Osteoblast (primary cell): Measurements from ENCODE around the gene PTPRK. TPM values are rescaled to one million over a fixed set of nuclear protein-coding genes. Genes with fewer than 3 reads are reported as not detected.

Experiments
- DNase-seq: peaks from one replicate; pipeline ENCODE4 v3.0.0; 2011; ENCODE audit warnings: low spot score, mixed read lengths; ENCODE audit not compliant: insufficient read length; ENCODE audit errors: missing footprints
- H2AFZ ChIP-seq: 2 replicates; pipeline ENCODE4 v1.6.0; 2011; ENCODE audit warnings: mild to moderate bottlenecking, low read length
- H3K27ac ChIP-seq: 2 replicates; pipeline ENCODE4 v1.5.1; 2011; ENCODE audit warnings: mild to moderate bottlenecking, low read depth, low read length, moderate library complexity
- H3K27me3 ChIP-seq: 2 replicates; pipeline ENCODE4 v1.6.0; 2012; ENCODE audit warnings: mild to moderate bottlenecking, control low read depth, inconsistent platforms, low read length, moderate library complexity; ENCODE audit not compliant: insufficient read depth
- H3K36me3 ChIP-seq: 2 replicates; pipeline ENCODE4 v1.5.1; 2011; ENCODE audit warnings: mild to moderate bottlenecking, low read length, control low read depth, moderate library complexity; ENCODE audit not compliant: insufficient read depth
- H3K4me1 ChIP-seq: 2 replicates; pipeline ENCODE4 v1.5.1; 2011; ENCODE audit warnings: mild to moderate bottlenecking, low read length, control low read depth, moderate library complexity; ENCODE audit not compliant: insufficient read depth
- H3K4me2 ChIP-seq: 2 replicates; pipeline ENCODE4 v1.6.0; 2011; ENCODE audit warnings: mild to moderate bottlenecking, low read length; ENCODE audit not compliant: insufficient read depth
- H3K4me3 ChIP-seq: fragments of 200-600 bp; sonication (generic); 3 replicates; pipeline ENCODE4 v1.5.1; 2012; ENCODE audit warnings: mild to moderate bottlenecking, low read length, inconsistent platforms; ENCODE audit not compliant: insufficient read depth
- H3K79me2 ChIP-seq: 2 replicates; pipeline ENCODE4 v1.6.0; 2012; ENCODE audit warnings: mild to moderate bottlenecking, low read length, control low read depth, inconsistent platforms; ENCODE audit not compliant: insufficient read depth
- H3K9me3 ChIP-seq: 2 replicates; pipeline ENCODE4 v1.5.1; 2011; ENCODE audit warnings: low read depth, low read length, control low read depth
- H4K20me1 ChIP-seq: 2 replicates; pipeline ENCODE4 v1.6.0; 2012; ENCODE audit warnings: mild to moderate bottlenecking, low read length, control low read depth; ENCODE audit not compliant: insufficient read depth
- CTCF ChIP-seq: IDR thresholded peaks from 2 replicates; pipeline ENCODE4 v1.5.1; 2011; ENCODE audit warnings: mild to moderate bottlenecking, low read depth, low read length, moderate library complexity; ENCODE audit errors: extremely low read depth
- total RNA-seq: library from RNA; depleted of rRNA; stranded (reverse); fragments of >200 nt; gene quantifications from 2 replicates; pipeline ENCODE4 v1.2.3, GENCODE V29; 2012

Gene PTPRK
- total RNA-seq, 1 donor: 165 TPM

GRCh38 chr6:128070406-128070805 lies 450.0 kb downstream of the PTPRK start:
- peaks cover 25% of the 10 kb centered on the region for H3K4me1 ChIP-seq
- H3K27me3 ChIP-seq: no peaks in the 10 kb centered on the region
- TF ChIP-seq CTCF: no peak
- H3K36me3 ChIP-seq: peaks cover 18% of the 10 kb centered on the region
- H3K4me2 ChIP-seq: no peak overlapping the region
- H4K20me1 ChIP-seq: no peaks in the 10 kb centered on the region
- no peak overlapping the region for H2AFZ ChIP-seq
- H3K9me3 ChIP-seq: no peaks in the 10 kb centered on the region
- no peaks in the 10 kb centered on the region for H3K79me2 ChIP-seq
- H3K4me3 ChIP-seq: no peak overlapping the region
- peak overlapping the region; percentile 77 for H3K27ac ChIP-seq
- DNase-seq: no peak

DNA sequence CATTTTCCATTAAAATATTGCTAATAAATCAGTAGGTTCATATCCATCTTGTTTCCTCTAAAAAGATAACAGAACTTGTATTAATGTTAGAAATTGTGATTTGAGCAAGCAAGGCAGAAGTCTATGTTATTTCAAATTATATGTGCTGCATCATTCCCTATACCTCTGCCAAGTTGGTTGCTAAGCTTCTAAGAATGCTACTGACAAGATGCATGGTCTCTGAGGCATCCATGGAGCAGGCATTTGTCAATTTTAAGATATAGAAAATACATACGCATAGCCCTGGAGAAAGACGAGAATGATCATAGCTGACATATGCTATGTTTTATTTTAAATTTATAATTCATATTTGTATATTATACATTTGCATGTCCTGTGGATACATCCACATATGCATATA lies 451.2 kb downstream of the PTPRK start:
- Histone ChIP-seq H3K9me3 (no peaks in the 10 kb centered on the region), H4K20me1 (no peaks in the 10 kb centered on the region), H3K36me3 (peaks cover 14% of the 10 kb centered on the region), H2AFZ (no peak overlapping the region), H3K4me2 (peak overlapping the region; percentile 23), H3K27me3 (no peaks in the 10 kb centered on the region), H3K27ac (peak overlapping the region; percentile 77), H3K4me1 (peaks cover 28% of the 10 kb centered on the region), H3K79me2 (no peaks in the 10 kb centered on the region), H3K4me3 (no peak overlapping the region)
- no peak for TF ChIP-seq CTCF
- peak; percentile 70 for DNase-seq

GRCh38 chr6:128068119-128068479 lies 452.3 kb downstream of the PTPRK start:
- no peaks in the 10 kb centered on the region for H3K79me2 ChIP-seq
- H3K4me3 ChIP-seq: no peak overlapping the region
- no peak for TF ChIP-seq CTCF
- H3K27ac ChIP-seq: no peak overlapping the region
- peaks cover 35% of the 10 kb centered on the region for H3K4me1 ChIP-seq
- H3K27me3 ChIP-seq: no peaks in the 10 kb centered on the region
- H3K4me2 ChIP-seq: no peak overlapping the region
- no peaks in the 10 kb centered on the region for H4K20me1 ChIP-seq
- peaks cover 14% of the 10 kb centered on the region for H3K36me3 ChIP-seq
- no peaks in the 10 kb centered on the region for H3K9me3 ChIP-seq
- no peak overlapping the region for H2AFZ ChIP-seq
- no peak for DNase-seq

DNA sequence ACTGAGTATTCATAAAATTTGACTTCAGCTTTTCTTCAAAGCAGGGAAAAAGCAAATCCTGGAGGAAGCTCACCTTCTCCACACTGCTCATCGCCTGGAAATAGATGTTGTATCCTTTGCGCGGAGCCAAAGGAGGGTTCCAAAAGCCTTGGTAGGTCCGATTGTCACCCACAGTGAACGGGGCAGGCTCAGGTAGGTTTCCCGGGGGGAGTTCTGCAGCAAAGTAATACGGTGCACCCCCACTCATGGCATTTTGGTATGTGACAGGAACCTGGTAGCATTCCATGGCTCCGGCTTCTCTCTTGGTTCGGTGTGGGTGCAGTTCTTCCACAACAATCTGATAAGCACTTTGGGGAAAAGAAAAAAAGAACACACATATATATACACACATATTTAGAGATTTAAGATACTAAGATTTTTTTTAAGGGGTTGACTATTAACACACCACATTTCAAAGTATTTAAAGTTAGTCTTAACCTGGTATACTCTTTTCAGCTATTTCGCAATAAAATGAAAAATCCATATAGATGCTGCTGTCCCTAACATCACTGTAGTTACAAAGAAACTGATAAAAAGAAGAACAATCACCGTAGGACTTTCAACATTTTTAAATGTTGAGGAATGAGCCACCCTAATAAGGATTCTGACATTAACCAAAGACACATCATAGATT lies 452.8 kb downstream of the PTPRK start:
- no peaks in the 10 kb centered on the region for H3K79me2 ChIP-seq
- no peaks in the 10 kb centered on the region for H3K27me3 ChIP-seq
- TF ChIP-seq CTCF: no peak
- H3K9me3 ChIP-seq: no peaks in the 10 kb centered on the region
- H3K4me2 ChIP-seq: no peak overlapping the region
- H3K36me3 ChIP-seq: peaks cover 14% of the 10 kb centered on the region
- H3K27ac ChIP-seq: no peak overlapping the region
- H4K20me1 ChIP-seq: no peaks in the 10 kb centered on the region
- DNase-seq: no peak
- H3K4me1 ChIP-seq: peaks cover 35% of the 10 kb centered on the region
- H3K4me3 ChIP-seq: no peak overlapping the region
- no peak overlapping the region for H2AFZ ChIP-seq
